ENCODE results near the gene KRTAP19-1. TPM values are rescaled to one million over a fixed set of nuclear protein-coding genes. Genes with fewer than 3 reads are reported as not detected.
A peak's percentile ranks its signal among the peaks of the same experiment; 100 is the strongest.
"Not testable (repeated sequence)": the region's sequence is repeated elsewhere in the genome, so short reads cannot be mapped to it uniquely, and the experiment has no call there.

The KRTAP19-1 gene
- not detected for polyA plus RNA-seq (2013, experiment 1 of 2; ENCODE audit: insufficient read length)
- not detected for polyA plus RNA-seq (2013, experiment 2 of 2; ENCODE audit: insufficient read length)

GRCh38 chr21:30480145-30480544 lies at the start of gene KRTAP19-1:
Gene KRTAP19-1, minus strand, starts transcription at chr21:30480367. Its CDS starts 50 bp downstream, at chr21:30480317.
- DNase-seq = no peak

- no peak for DNase-seq
Measured at GRCh38 chr21:30518876-30519275, 38.7 kb upstream of the KRTAP19-1 start.

- no peak for DNase-seq
Measured at GRCh38 chr21:30515681-30516080, 35.5 kb upstream of the KRTAP19-1 start.

GRCh38 chr21:30505621-30506205 lies 25.5 kb upstream of the KRTAP19-1 start:
- not testable (repeated sequence) for DNase-seq

- no peak for DNase-seq
Measured at GRCh38 chr21:30502041-30502440, 21.9 kb upstream of the KRTAP19-1 start, which contains the start of gene KRTAP19-5. Gene KRTAP19-5, minus strand, starts transcription at chr21:30502141. Its CDS starts 51 bp downstream, at chr21:30502090.

GRCh38 chr21:30497065-30497464 lies 16.9 kb upstream of the KRTAP19-1 start, which contains the start of gene KRTAP19-4:
Gene KRTAP19-4, minus strand, starts transcription at chr21:30497165. Its CDS starts 55 bp downstream, at chr21:30497110.
- DNase-seq = no peak

- no peak for DNase-seq
Measured at GRCh38 chr21:30491963-30492428, 11.8 kb upstream of the KRTAP19-1 start, which contains the start of gene KRTAP19-3. Gene KRTAP19-3, minus strand, starts transcription at chr21:30492013. Its CDS starts 56 bp downstream, at chr21:30491957.

GRCh38 chr21:30487336-30487735 lies 7.2 kb upstream of the KRTAP19-1 start, which contains the start of gene KRTAP19-2:
Gene KRTAP19-2, minus strand, starts transcription at chr21:30487436. Its CDS starts 88 bp downstream, at chr21:30487348.
- DNase-seq = no peak

GRCh38 chr21:30486180-30486579 lies 6.0 kb upstream of the KRTAP19-1 start:
- no peak for DNase-seq

- no peak for DNase-seq
Measured at GRCh38 chr21:30482130-30482529, 2.0 kb upstream of the KRTAP19-1 start.

- no peak for DNase-seq
Measured at GRCh38 chr21:30479259-30479658, 908 bp downstream of the KRTAP19-1 start.

GRCh38 chr21:30478004-30478403 lies 2.2 kb downstream of the KRTAP19-1 start:
- DNase-seq = no peak

- no peak for DNase-seq
Measured at GRCh38 chr21:30468900-30469714, 11.1 kb downstream of the KRTAP19-1 start.

- DNase-seq = no peak
Measured at GRCh38 chr21:30463713-30464112, 16.5 kb downstream of the KRTAP19-1 start.

GRCh38 chr21:30448514-30448913 lies 31.7 kb downstream of the KRTAP19-1 start:
- DNase-seq = no peak

- no peak for DNase-seq
Measured at GRCh38 chr21:30447056-30447455, 33.1 kb downstream of the KRTAP19-1 start.

GRCh38 chr21:30444204-30444603 lies 36.0 kb downstream of the KRTAP19-1 start:
- DNase-seq = no peak

- DNase-seq = no peak
Measured at GRCh38 chr21:30443226-30443625, 36.9 kb downstream of the KRTAP19-1 start.

GRCh38 chr21:30439975-30440374 lies 40.2 kb downstream of the KRTAP19-1 start, which contains the start of gene KRTAP15-1:
Gene KRTAP15-1, plus strand, starts transcription at chr21:30440275. Its CDS starts 53 bp downstream, at chr21:30440328.
- DNase-seq = no peak

GRCh38 chr21:30437010-30437565 lies 43.1 kb downstream of the KRTAP19-1 start:
- no peak for DNase-seq

- peak; percentile 1 for DNase-seq
Measured at GRCh38 chr21:30434033-30434631, 46.0 kb downstream of the KRTAP19-1 start.

- DNase-seq = no peak
Measured at GRCh38 chr21:30430170-30430655, 50.0 kb downstream of the KRTAP19-1 start, which contains the start of gene KRTAP13-4. Gene KRTAP13-4, plus strand, starts transcription at chr21:30430220. Its CDS starts 56 bp downstream, at chr21:30430276.
